GM21423 (cell line): ENCODE data around the gene KLHL36.
"Not testable (repeated sequence)": the region's sequence is repeated elsewhere in the genome, so short reads cannot be mapped to it uniquely, and the experiment has no call there.

ENCODE experiments used
- ATAC-seq: cut with Tn5 transposase; IDR thresholded peaks from one replicate; pipeline ENCODE4 v1.9.1; 2021; ENCODE audit warnings: mild to moderate bottlenecking, moderate library complexity; ENCODE audit not compliant: unreplicated experiment

KLHL36 gene

GRCh38 chr16:84614968-84615813 lies 33.1 kb upstream of the KLHL36 start:
- no peak for ATAC-seq

- ATAC-seq, result no peak
Observed at GRCh38 chr16:84616515-84616914, 31.8 kb upstream of the KLHL36 start.

GRCh38 chr16:84617041-84617790 lies 31.1 kb upstream of the KLHL36 start:
- ATAC-seq, result peak; percentile 28

- ATAC-seq, result peak; percentile 85
Observed at GRCh38 chr16:84617791-84618580, 30.3 kb upstream of the KLHL36 start, which contains the start of gene COTL1. COTL1 (minus strand) TSS chr16:84618078; CDS start chr16:84617914, 164 bp downstream.

GRCh38 chr16:84618581-84619460 lies 29.5 kb upstream of the KLHL36 start:
- no peak for ATAC-seq

GRCh38 chr16:84620913-84621312 lies 27.4 kb upstream of the KLHL36 start:
- not testable (repeated sequence) for ATAC-seq

GRCh38 chr16:84625556-84625955 lies 22.8 kb upstream of the KLHL36 start:
- ATAC-seq, result no peak

- no peak for ATAC-seq
Observed at GRCh38 chr16:84628226-84628731, 20.0 kb upstream of the KLHL36 start.

GRCh38 chr16:84629580-84629979 lies 18.7 kb upstream of the KLHL36 start:
- ATAC-seq, result no peak

- ATAC-seq, result no peak
Observed at GRCh38 chr16:84630009-84630408, 18.3 kb upstream of the KLHL36 start.

- ATAC-seq, result no peak
Observed at GRCh38 chr16:84630446-84631152, 17.7 kb upstream of the KLHL36 start.

- no peak for ATAC-seq
Observed at GRCh38 chr16:84631153-84631466, 17.2 kb upstream of the KLHL36 start.

GRCh38 chr16:84631886-84632285 lies 16.4 kb upstream of the KLHL36 start:
- ATAC-seq, result peak; percentile 56

- ATAC-seq, result not testable (repeated sequence)
Observed at GRCh38 chr16:84632862-84633261, 15.4 kb upstream of the KLHL36 start.

GRCh38 chr16:84633622-84634021 lies 14.7 kb upstream of the KLHL36 start:
- ATAC-seq, result no peak

GRCh38 chr16:84635702-84636101 lies 12.6 kb upstream of the KLHL36 start:
- no peak for ATAC-seq

GRCh38 chr16:84637709-84638108 lies 10.6 kb upstream of the KLHL36 start:
- ATAC-seq, result no peak

GRCh38 chr16:84638231-84638806 lies 10.0 kb upstream of the KLHL36 start:
- ATAC-seq, result no peak

GRCh38 chr16:84640145-84640544 lies 8.2 kb upstream of the KLHL36 start:
- ATAC-seq, result no peak
